Measurements from ENCODE around the gene MISP.

DNA sequence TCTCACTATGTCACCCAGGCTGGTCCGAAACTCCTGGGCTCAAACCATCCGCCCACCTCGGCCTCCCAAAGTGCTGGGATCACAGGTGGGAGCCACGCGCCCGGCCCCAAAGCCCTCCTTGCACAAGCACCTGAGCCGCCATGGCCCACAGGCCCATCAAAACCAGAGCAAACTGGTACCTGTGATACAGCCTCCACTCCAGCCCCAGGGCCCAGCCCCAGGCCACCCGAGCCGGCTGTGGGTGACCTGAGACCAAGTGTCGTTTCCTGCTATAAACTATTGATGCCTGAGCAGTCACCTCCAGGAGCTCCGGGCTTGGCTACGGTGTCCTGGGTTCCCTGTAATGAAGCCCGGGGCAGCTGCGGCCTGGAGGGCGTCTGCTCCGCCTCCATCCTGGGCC lies 36.6 kb downstream of the MISP start:
- TF ChIP-seq CTCF (IDR thresholded peaks at IDR 0.05; ENCODE audit: borderline replicate concordance, extremely low read depth, low read length, poor library complexity, severe bottlenecking) (no peak), EZH2 (IDR thresholded peaks at IDR 0.05; ENCODE audit: borderline replicate concordance, low read depth, low read length, severe bottlenecking) (no peak)

All from DND-41 (cell line).